ENCODE data around the gene SH3PXD2A. TPM values are rescaled to one million over a fixed set of nuclear protein-coding genes. Genes with fewer than 3 reads are reported as not detected.

Gene SH3PXD2A
- total RNA-seq, 1 donor from 2014 or later = 19.3 TPM

- intact Hi-C loops (cut with micrococcal nuclease) = loop anchor here (1.0 to 5.0 kb wide), 12 partner anchors 32 to 496 kb away; partner anchors contain the start of gene SFR1
These were observed 142.4 kb downstream of the SH3PXD2A start for GRCh38 chr10:103712898-103713498.

- intact Hi-C loops (cut with micrococcal nuclease) = loop anchor here (2.0 to 5.0 kb wide), 2 partner anchors 33 to 410 kb away; partner anchors contain the start of gene SFR1
These were observed 143.2 kb downstream of the SH3PXD2A start for GRCh38 chr10:103712146-103712545.

DNA sequence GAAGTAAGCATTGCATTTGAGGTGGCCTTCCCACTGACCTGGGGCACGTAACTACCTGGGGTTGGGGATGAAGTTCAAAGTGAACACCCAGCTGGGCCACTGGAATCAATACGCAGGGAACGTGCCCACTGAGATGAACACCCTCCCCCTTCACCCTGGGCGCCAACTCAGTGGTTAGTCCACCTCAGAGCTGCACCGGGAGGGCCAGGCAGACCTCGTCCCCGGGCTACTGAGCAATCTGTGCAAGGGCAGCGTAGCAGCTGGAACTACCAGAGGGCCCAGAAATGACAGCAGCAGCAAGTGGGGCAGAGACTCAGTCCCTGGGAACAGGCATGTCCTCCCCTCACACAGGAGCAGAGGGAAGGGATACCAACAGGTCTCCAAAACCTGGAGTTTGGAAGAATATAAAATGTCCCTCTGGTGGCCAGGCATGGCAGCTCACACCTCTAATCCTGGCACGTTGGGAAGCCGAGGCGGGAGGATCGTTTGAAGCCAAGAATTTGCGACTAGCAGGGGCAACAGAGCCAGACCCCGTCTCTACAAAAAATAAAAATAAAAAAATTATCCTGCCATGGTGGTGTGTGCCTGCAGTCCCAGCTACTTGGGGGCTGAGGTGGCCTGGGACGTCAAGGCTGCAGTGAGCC lies 143.9 kb downstream of the SH3PXD2A start:
- intact Hi-C loops (cut with micrococcal nuclease) = loop anchor here (5.0 kb wide), 1 partner anchor 411 kb away; the partner anchor contains the start of gene SFR1

- intact Hi-C loops (cut with micrococcal nuclease) = loop anchor here (5.0 kb wide), 1 partner anchor 412 kb away; the partner anchor contains the start of gene SFR1
These were observed 144.9 kb downstream of the SH3PXD2A start for GRCh38 chr10:103710490-103710889.

DNA sequence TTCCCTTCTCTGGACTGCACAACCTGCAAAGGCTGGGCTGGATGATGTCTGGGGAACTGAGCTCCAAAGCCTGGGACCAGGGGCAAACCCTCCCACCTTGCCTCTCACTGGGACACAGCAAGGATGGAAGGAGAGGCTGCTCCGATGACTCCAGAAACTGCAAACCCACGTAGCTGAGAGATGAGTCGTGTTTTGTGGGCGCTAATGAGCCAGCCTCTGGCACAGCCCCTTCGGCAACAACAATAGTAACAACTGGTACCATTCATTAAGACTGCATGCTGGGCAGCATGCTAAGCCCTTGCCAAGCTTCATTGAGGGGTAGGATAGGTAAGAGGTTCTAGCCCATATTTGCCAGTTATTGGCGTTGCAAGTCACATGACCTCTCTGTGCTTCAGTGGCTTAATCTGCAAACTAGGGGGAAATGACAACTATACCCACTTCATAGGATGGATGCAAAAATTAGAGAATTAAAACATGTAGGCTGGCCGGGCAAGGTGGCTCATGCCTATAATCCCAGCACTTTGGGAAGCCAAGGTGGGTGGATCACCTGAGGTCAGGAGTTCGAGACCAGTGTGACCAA lies 145.9 kb downstream of the SH3PXD2A start:
- intact Hi-C loops (cut with micrococcal nuclease) = no loop called here

- intact Hi-C loops (cut with micrococcal nuclease) = no loop called here
These were observed 146.6 kb downstream of the SH3PXD2A start for GRCh38 chr10:103708627-103709288.

GRCh38 chr10:103707956-103708626 lies 147.3 kb downstream of the SH3PXD2A start:
- intact Hi-C loops (cut with micrococcal nuclease) = no loop called here

DNA sequence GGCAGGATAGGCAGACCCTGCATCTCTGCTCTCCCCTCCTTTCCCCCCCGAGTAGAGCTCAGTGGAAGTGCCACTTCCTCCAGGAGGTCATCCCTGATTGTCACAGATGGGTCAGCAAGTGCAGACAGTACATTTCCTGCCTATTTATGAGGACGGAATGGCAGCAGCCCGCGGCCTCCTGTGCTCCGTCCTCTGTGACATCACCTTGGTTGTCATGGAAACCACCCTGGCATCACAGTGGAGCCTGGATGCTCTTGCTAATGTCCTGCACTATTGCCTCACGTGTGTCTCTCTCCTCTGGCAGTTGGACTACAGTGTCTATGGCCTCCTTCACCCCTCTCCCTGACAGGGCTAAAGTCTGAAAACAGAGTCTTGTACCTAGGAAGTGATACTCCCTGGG lies 148.6 kb downstream of the SH3PXD2A start:
- intact Hi-C loops (cut with micrococcal nuclease) = no loop called here

DNA sequence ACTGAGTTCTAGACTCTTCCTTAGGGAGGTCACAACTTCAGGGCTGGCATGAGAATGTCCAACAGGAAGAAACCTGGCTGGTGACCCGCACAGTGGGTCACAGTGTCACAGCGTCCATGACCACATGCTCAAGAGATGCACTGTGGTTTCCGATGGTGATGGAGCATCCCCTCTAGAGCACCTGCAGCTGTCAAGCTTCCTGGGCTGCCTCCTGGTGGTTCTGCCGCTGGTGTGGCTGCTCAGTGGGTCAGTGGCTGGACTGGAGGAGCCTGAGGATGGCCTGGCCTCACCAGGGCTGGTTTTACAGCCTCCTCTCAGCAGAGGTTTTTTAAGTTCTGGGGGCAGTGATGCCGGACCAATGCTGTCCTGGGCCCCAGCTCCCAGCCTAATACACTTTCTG lies 149.3 kb downstream of the SH3PXD2A start:
- intact Hi-C loops (cut with micrococcal nuclease) = no loop called here

DNA sequence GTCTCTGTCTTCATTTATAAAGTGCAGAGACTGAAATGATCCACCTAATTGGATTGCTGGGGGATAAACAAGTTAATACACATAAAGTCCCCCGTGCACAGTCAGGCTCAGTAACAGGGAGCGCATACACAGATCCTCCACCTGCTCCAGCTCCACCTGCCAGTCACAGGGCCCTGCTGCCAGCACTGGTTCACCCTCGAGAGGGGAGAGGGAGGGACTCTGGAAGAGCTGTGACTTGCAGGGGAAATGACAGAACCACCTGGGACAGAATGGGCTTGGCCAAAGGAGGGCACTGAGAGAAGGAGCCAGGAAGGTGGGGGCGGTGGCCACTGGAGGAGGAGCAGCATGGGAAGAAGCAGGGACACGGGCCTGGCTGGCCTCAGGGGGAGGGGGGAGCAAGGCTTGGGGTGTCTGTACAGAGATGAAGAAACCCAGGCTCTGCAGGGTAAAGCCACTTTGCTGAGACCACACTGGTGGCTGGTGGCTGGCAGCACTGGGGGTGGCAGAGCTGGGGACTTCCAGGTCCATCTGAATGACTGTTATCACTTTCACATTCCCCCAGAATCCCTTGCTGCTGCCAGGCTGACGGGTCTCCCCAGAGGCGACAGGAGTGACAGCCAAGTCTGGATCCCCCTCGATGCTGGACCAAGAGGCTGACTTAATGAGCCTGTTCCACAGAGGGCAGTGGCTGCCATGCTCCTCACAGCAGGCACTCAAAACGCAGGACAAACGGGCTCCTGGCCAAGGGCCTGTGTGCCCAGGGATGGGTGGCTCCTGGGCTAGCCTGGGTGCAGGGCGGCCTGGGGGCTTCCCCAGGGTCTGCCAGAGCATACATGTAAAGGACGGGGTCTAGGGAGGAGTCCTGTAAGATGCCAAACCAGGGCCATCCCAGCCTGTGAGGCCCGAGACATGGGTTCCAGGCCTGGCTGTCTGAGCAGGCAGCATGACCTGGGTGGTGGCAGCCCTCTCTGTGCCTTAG lies 151.1 kb downstream of the SH3PXD2A start:
- intact Hi-C loops (cut with micrococcal nuclease) = no loop called here

- intact Hi-C loops (cut with micrococcal nuclease) = no loop called here
These were observed 153.8 kb downstream of the SH3PXD2A start for GRCh38 chr10:103701380-103702222.

DNA sequence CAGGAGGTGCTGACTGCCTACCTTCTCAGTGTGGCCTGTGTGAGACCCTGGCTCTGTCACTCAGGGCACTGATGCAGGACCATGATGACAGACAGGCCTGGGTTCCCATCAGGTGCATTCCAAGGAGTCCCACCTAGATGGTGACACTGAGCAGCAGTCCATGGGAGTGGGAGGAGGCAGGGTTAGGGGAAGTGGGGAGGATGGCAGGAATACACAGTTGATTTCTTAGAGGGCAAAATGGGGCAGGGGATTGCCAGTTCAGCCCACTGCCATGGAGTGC lies 155.0 kb downstream of the SH3PXD2A start:
- intact Hi-C loops (cut with micrococcal nuclease) = no loop called here

- intact Hi-C loops (cut with micrococcal nuclease) = loop anchor here (10.0 kb wide), 1 partner anchor 655 kb away; the partner anchor contains the start of gene CFAP58
These were observed 155.6 kb downstream of the SH3PXD2A start for GRCh38 chr10:103699611-103700435.

DNA sequence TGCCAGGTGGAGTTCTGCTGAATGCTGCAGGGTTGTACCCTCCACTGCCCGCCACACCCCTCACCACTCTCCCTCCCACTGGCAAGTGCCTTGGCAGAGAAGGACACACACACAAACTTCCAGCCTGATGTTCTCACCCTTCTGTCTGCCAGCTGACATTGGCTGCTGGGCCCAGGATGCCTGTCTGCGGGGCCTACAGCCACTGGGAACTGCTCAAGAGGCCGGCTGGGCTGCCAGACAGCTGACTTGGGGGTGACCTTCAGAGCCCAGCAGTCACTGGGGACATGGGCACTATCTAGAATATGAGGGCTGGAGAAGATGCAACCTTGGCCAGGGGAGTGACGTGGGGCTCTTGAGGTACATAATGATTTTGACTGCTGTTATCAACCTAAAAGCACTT lies 157.1 kb downstream of the SH3PXD2A start:
- intact Hi-C loops (cut with micrococcal nuclease) = loop anchor here (10.0 kb wide), 1 partner anchor 657 kb away; the partner anchor contains the start of gene CFAP58

DNA sequence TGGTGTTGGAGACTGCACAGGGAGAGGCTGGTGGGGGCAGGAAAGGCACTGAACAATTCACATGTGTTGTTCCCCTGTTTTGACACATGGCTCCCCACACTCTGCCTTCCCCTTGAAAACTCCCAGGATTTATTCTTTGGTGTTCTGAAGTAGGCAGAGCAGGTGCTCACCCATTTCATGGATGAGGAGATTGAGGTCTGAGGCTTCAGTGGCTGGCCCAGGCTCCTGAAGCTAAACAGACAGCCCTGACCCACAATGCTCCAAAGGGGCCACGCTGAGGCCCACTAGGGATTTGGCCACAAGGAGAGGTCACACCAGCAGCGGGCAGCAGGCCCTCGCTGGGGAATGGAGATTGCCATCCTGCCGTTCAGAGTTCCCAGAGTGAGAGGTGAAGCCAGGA lies 157.6 kb downstream of the SH3PXD2A start:
- intact Hi-C loops (cut with micrococcal nuclease) = loop anchor here (2.0 to 10.0 kb wide), 2 partner anchors 425 to 657 kb away; partner anchors contain the start of genes CFAP58 and SFR1

DNA sequence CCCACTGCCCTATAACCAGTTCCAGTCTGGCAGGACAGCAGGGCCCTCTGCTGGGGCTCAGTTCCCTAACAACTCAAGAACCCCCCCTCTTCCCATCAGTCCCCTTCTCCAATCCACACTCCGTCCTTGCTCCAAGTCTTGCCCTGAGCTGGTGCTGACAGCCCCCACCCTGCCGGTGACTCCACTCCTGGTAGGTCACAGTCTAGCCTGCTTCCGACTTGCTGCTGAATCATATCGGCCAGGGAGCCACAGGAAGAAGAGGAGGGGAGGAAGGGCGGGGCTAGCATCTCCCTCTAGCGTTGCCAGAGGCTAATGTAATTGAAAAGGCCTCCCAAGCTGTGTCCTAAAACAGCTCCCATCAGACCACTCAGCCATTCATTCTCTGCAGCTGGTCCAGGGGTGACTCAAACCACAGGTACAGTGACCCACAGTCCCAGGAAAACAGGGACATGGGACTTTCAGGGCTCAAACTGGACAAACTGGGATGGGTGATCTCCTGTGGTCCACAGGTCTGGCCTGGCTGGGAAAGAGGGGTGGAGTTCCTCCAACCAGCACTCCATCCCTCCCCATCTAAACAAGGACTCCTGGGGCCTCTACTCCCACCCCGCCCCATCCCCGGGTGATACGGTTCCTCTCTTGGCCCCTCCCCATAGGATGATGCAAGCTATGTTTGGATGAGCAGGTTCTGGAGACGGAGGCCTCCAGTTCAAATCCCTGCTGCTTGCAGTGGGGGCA lies 158.8 kb downstream of the SH3PXD2A start:
- intact Hi-C loops (cut with micrococcal nuclease) = loop anchor here (1.0 to 10.0 kb wide), 7 partner anchors 18 to 658 kb away; partner anchors contain the start of genes CFAP58 and SFR1

DNA sequence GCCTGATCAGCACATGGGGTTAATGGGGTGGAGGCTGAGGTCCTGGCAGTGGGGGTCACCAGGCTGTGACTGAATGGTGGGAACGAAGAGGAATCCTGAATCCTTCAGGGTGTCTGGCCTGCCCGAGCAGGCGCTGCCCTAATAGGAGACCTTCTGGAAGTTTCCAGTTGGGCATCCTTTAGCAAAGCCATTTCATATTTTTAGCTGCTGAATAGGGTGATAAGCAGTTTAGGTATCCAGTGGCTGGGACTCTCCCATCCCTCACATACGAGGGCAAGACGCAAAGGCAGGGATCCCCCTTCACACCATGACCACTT lies 159.3 kb downstream of the SH3PXD2A start:
- intact Hi-C loops (cut with micrococcal nuclease) = loop anchor here (1.0 to 10.0 kb wide), 7 partner anchors 18 to 659 kb away; partner anchors contain the start of genes CFAP58 and SFR1

Data from T-helper 1 cell treated with Interleukin-12 subunit alpha and Interleukin-12 subunit beta and Interleukin-4 antibody, amounts not matched to agents 30 ng/mL and 1 ng/mL, for 36 hours (primary cell).